ENCODE measurements around the gene PROCA1. TPM values are rescaled to one million over a fixed set of nuclear protein-coding genes. Genes with fewer than 3 reads are reported as not detected.

The PROCA1 gene
- total and polyA plus RNA-seq, 2 of the 13 experiments (the other 11 are each of a cell fraction or from before 2014, with no cell fraction given) = 0.73 to 1.5 TPM

GRCh38 chr17:28751600-28752366, 40.1 kb upstream of the PROCA1 start (continued):
- TF ChIP-seq MYPOP (CRISPR knock-in tag; IDR thresholded peaks at IDR 0.05) (no peak), PHF8 (CRISPR knock-in tag; IDR thresholded peaks at IDR 0.05) (no peak), PRPF4 (IDR thresholded peaks at IDR 0.05; ENCODE audit: low read depth, low read length, poor library complexity, severe bottlenecking) (no peak), SALL1 (CRISPR knock-in tag; IDR thresholded peaks at IDR 0.05) (no peak), POLR2G (IDR thresholded peaks at IDR 0.05; ENCODE audit: low read depth, low read length) (peak; percentile 59; the same call in 1 of the 2 replicates), ZNF33A (CRISPR knock-in tag; IDR thresholded peaks at IDR 0.05; ENCODE audit: borderline replicate concordance) (no peak), ISL2 (CRISPR knock-in tag; IDR thresholded peaks at IDR 0.05) (no peak), EED (CRISPR knock-in tag; IDR thresholded peaks at IDR 0.05) (no peak), HMGXB4 (CRISPR knock-in tag; IDR thresholded peaks at IDR 0.05; ENCODE audit: borderline replicate concordance in 1 of 2, low read depth in 1 of 2) (no peak), GMEB2 (CRISPR knock-in tag; IDR thresholded peaks at IDR 0.05; ENCODE audit: low read depth) (no peak), ZNF670 (CRISPR knock-in tag; IDR thresholded peaks at IDR 0.05; ENCODE audit: borderline replicate concordance) (no peak), YY1 (IDR thresholded peaks at IDR 0.05; ENCODE audit: insufficient read depth, insufficient replicate concordance, low read depth, low read length) (no peak), GMEB1 (CRISPR knock-in tag; IDR thresholded peaks at IDR 0.05; ENCODE audit: borderline replicate concordance) (no peak), ZNF574 (CRISPR knock-in tag; IDR thresholded peaks at IDR 0.05) (no peak)

All from HepG2 (cell line).